Mammary microvascular endothelial cell (primary cell): ENCODE measurements around the gene ABI1. TPM values are rescaled to one million over a fixed set of nuclear protein-coding genes. Genes with fewer than 3 reads are reported as not detected.

Source experiments
- total RNA-seq: library from RNA; depleted of rRNA; stranded (reverse); fragments of >200 nt; gene quantifications from 2 replicates; pipeline ENCODE4 v1.2.3, GENCODE V29; 2015

The ABI1 gene
- 42.1 and 44.2 TPM in 2 replicates for total RNA-seq

DNA sequence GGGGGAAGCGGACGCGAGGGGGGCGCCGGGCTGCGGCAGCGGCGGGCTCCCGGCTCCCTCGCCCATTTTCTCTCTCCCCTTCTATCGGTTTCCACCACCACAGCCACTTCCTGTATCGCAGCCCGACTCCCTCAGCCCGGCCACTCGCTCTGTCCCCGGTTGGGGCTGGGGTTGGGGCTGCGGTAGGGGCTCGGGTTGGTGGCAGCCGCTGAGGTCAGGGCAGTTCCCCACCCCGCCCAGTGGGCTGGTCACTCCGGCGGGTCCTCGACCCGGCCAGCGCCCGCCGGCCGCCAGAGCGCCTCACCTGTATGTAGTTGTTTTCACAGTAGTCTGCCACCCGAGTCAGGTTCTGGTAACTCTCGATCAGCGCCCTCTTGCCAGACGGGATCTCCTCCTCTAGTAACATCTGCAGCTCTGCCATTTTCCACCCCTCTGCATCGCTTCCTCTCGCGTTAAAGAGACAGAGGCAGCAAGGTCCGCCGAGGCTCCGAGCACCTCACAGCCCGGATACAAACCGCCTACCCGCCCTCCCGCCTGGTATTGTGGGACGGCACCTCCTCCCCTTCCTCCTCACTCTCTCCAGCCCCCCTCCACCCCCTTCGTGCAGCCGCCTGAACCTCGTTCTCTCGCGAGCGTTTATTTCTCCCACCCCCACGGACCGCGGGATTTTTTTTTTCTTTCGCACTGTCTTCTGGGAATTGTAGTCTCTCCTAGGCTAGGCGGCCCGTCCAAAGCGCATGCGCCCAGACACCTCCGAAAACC, at the start of gene ABI1:
TSS of gene ABI1 (minus strand) at position 516 of the 762 bp plus-strand sequence. CDS start at position 421, 95 bp downstream.

GRCh38 chr10:26697163-26697921, 163.4 kb downstream of the ABI1 start, which contains the start of gene PDSS1:
Gene PDSS1, plus strand, starts transcription at chr10:26697701. Its CDS starts 11 bp downstream, at chr10:26697712.

Other genes starting within 250 kb of the ABI1 start
- 13.4 and 13.9 TPM in 2 replicates for gene PDSS1, start 163.3 kb downstream of the ABI1 start, total RNA-seq
- gene ANKRD26, start 239.5 kb upstream of the ABI1 start, total RNA-seq, result 3.5 and 4.1 TPM in 2 replicates